Activated gamma-delta T cell (primary cell): ENCODE measurements around the gene AK8.
A peak's percentile ranks its signal among the peaks of the same experiment; 100 is the strongest.

ENCODE experiments used
- DNase-seq: peaks from one replicate; lab custom pipeline; 2025; lab: John Stamatoyannopoulos, UW

The AK8 gene

DNA sequence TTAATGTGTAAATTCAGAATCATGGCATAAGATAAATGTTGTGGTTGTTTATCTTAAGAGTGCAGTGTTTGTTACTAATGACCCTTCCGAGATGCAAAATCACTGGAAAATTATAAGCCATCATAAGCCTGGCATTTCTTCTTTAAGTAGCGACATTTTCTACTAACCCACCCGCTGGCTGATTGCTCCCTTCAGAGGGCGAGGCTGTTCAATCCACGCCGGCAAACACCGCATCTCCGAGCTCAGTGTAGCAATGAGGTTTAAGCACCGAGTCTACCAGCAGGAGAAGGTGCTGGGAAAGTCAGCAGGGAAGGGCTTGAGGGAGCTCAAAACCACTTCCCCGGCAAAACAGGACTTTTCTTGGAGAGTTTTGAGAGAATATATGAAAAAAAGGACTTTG is 52.7 kb downstream of the AK8 start:
- no peak for DNase-seq

DNA sequence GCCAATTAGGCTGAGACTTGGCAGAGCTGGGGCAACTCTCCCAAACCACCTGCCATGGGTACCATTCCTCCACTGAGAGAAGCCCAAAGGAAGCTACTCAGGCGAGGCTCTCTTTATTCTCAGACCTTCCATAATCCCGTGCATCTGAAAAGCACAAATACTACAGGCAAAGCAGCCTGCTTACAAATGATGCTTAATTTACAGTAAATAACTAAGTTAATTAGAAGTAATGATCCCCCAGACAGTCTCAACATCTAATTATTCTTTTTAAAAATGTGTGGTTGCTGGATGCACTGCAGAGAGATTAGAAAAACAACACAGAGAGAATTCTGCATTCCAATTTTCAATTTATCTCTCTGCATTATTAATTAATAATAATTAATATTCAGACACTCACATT is 53.1 kb downstream of the AK8 start:
- DNase-seq = no peak

- no peak for DNase-seq
These were observed 53.9 kb downstream of the AK8 start for GRCh38 chr9:132824151-132824550.

GRCh38 chr9:132823370-132824145 is 54.5 kb downstream of the AK8 start:
- no peak for DNase-seq

DNA sequence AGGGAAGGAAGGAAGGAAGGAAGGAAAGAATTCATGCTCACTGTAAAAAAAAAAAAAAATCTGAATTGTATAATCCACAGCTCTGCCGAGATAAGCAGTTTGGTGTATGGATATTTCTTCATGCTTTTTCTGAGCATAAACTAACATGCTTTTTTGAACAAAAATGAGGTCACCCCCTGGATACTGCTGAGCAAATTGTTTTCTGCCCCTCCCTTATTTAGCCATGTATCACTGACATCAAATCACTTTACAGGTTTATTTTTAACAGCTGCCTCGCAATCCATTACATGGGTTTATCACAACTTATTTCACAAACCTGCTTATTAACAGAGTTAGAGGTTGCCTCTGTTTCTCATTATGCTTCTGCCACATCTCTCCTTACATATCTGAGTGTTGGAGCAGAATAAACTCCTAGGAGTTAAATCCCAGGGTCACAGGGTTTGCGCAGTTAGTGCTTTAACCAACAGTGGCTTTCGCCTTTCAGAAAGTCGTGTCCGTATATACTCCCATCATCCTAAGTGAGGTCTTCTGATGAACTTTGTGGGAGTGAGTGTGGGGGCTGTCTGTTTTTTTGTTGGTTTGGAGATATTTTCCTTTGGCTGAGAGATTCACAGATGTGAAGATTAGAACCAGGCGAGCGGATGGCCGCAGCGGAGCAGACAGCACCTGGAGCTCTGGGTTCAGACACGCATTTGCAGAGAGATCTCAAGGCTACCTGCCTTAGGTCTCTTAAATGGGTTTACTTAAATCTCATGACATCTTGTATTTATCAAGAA is 57.7 kb downstream of the AK8 start:
- no peak for DNase-seq

GRCh38 chr9:132818588-132818987 is 59.5 kb downstream of the AK8 start:
- DNase-seq = no peak

GRCh38 chr9:132814937-132815336 is 63.1 kb downstream of the AK8 start:
- DNase-seq = no peak

DNA sequence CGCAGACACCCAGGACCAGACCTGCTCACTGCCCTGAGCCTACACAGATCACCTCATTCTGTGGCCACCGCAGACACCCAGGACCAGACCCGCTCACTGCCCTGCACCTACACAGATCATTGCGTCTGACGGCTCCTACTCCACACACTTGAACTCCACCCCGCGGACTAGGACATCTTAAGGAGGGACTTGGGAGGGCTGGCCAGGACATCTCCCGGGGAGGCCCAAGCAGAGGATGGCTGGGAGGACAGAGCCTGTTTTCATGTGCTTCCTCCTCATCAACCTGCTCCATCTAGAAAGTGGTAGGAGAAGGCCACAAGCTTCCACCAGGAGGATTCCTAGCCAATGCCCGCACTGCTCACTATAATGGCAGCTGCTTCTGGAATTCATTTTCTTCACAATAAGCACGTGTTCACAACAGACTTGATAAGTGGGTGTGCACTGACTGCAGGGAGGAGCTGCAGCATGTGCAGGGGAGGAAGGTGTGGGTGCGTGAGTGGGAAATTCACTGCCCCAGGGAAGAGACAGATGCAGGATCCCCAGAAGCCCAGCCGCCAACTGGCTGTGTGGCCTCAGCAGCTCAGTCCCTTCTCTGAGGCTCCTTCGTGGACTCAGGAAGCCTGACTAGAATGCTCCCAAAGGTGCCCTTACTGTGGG is 64.8 kb downstream of the AK8 start:
- DNase-seq = no peak

DNA sequence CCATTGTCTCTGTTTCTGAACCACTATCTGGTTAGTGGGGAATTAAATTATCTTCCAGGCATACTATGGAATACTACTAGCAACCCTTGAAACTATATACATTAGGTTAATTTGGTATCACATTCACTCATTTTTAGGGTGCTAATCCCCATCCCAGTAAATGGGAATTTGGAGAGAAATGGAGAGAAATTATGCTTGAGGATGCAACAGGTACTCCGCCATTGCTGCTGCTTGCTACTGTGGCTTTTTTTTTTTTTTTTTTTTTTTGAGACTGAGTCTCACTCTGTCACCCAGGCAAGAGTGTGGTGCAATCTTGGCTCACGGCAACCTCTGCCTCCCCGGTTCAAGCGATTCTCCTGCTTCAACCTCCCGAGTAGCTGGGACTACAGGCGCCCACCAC is 66.1 kb downstream of the AK8 start:
- no peak for DNase-seq

DNA sequence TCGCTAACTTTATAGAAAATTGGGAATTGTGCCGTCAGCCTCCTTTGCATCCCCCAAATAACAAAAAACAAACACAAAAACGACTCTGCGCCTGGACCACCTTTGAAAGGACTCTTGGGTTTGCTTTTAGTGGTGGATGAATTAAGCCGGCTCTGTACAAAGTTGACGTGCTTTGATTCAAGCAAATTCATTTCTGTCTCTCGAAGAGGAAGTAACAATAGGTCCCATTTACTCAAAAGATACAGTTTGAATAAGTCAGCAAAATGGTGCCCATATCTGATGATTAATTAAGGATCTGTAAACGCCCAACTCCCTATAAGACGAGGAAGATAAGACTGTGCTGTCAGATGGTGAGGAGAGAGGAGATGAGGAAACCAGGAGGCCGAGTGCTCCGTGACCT is 67.8 kb downstream of the AK8 start:
- no peak for DNase-seq

DNA sequence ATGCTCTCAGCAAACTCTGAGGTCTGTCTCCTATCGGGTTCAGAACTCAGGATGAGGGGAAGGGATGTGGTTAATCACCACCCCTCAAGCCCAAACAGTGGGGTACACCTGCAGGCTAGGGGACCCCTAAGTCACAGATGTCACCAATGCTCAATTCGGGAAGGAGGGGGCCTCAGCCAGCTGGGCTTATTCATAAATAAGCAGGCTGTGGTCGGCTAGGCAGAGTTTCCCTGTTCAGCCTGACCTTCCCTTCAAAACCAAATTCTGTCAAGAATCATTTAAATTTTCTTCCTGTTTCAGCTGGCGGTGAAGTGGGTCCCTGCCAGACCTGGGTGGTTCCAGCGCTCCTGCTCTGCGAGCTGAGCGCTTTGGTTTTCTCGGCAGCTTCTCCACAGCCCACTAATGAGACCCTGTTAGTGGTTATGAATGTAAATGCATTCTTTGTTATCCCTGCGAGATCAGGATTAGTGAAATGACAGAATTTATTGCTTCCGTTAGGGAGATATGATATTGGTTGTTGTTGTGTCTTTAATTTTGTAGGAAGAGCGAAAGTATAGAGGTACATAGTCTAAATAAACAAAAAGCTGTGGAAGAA is 68.3 kb downstream of the AK8 start:
- DNase-seq = no peak

DNA sequence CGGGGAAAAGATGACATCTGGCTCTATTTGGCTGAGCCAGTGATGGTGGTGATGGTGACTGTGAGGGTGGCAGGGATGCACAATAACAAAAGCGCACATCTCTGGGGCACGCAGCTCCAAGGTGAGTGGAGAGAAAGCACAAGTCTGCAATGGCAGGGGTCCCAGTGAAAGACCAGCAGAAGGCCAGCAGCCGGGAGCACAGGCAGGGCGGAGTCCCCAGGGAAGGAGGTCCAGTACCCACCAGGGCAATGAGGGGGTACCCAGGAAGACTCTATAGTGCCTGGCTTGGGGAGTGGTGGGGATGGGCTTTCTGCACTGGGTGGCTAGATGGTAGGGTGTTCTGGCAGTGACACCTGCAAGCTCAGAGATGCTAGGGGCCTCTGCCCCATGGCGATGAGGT is 69.4 kb downstream of the AK8 start:
- DNase-seq = no peak

DNA sequence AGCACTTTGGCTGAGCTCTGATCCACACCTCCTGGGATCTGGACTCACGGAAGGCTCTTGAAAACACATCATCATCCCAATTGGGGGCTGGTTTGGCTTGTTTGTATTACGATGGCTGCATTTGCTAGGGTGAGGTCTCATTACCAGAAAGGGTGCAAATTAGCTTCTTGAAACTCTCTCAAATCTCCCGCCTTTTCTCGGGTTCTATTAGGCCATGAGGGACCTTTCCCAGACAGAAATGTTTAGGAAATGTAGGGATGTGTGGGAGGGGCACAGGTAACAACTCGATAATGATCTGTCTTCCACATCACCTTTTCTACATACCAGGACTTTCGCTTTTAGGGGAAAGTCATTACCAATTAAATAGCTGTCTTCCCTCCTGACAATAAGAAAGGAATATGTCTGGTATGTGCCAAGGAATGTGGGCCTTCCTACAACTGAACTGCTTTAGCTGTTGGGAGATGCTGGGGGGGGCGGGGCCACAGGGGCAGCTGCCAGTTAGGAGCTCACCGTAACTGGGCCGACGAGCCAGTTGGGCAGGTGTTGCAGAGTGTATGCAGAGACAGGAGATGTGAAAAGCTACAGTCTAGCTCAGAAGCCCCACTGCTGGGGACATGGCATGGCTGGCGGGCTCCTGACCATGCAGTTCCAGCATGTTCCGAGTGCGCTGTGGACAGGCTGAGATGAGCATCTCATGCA is 71.2 kb downstream of the AK8 start:
- no peak for DNase-seq

DNA sequence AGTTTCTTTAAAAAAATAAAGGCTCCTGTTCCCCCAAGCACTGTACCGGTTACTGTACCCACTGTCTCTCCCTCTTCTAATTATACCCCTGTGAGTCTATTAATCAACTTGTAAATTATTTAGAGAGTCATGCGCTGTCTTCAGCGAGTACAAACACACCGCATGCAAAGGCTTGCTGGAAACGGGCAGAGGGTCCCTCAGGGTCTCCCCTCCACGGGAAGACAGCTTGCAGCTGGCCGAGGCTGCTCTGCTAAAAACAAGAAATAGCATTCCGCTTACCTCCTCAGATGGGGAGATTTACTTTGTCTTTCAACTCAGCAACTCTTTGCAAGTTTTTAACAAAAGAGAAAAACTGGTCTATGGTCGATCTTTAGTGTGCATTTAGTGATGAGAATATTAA is 71.8 kb downstream of the AK8 start:
- no peak for DNase-seq

DNA sequence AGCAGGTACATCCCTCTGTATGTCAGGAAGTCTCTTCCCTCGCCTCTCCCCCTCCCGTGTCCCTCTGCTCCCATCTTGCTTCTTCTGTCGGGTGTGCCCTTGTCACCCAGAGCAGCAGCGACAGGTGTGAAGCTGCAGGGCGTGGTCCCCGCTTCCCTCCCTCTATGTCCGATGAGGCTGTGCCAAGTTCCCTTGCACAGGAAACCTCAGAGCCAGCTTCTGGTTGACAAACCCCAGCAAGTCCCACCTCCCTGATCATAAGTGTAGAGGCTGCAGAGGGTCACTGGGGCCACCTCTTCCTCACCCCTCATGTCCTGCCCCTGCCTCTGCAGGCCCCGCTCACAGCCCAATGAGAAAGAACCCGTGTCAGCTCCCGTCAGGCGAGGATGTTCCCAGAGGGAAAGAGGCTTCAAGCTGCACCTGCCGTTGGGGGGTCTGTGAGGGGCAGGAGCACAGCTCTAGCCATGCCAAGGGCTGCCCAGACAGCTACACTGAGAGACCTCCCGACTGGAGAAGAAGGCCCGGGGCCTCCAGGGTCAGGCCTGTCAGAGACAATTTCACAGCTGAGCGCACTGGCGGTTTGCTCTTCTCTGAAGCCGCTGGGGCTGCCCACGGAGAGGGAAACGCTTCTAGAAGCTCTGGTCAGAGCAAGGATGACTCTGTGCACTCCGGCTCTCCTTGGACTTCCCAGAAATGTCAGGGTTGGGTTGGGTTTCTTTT is 73.3 kb downstream of the AK8 start:
- DNase-seq = no peak

GRCh38 chr9:132802121-132802795 is 75.8 kb downstream of the AK8 start:
- DNase-seq = no peak

DNA sequence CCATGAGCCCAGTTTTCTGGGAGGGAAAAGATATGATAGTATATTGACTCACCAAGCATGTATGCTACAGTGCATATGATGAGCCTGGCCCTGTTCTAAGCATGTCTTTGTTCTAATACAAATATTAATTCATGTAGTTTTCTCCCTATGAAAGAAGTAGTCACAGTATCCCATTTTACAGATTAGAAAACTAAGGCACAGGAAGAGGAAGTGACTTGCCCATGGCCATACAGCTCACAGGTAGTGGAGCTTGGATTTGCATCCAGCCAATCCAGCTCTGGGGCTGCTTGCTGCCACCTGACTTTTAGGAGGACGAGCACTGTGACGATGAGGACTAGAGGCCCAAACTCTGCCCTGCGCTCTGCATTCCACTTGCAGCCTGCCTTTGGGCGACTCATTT is 76.4 kb downstream of the AK8 start:
- DNase-seq = no peak

GRCh38 chr9:132800038-132800648 is 77.9 kb downstream of the AK8 start:
- DNase-seq = peak; percentile 32

DNA sequence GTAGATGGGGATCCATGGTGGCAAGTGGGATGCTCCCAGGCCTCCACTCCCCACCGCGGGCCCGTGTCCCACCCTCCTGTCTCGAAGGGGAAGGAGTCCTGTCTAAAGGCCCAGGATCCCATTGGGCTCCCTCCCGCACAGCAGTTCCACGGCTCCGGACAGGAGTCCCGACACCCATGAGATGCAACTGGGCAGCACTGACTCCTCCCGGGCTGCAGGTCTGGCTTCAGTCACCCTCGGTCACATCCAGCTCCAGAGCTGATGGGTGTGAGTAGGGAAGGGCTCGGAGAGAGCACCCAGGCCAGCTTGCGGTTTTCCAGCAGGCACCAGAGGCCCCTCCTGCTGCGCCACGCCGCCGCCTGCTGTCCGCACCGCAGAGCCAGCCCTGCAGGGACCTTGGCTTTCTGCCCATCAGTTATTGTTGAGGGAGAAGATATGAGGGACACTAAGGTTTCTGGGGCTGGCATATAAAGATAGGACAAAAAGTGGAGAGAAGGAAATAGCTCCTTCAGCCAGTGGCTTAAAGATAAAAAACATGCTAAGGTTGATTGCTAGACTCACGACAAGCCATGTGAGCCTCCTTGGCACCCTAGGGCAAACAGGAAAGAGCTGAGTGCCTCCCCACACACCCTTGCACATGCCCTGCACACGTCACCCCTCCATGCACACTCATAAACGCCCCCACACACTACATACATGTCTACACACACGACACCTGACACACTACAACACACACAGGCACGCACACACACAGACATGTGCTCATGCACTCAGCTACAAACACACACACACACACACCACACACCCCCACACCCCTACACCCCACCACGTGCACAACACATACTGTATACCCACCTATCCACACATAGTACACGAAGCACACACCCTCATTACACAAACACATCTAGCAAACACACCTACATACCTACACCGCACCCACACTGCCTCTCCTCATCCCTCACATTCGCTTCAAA is 79.0 kb downstream of the AK8 start:
- no peak for DNase-seq
